GM19023 (cell line): Measurements from ENCODE around the gene IFNL1.
A peak's percentile ranks its signal among the peaks of the same experiment; 100 is the strongest.
"Not testable (repeated sequence)": the region's sequence is repeated elsewhere in the genome, so short reads cannot be mapped to it uniquely, and the experiment has no call there.

Experiments
- ATAC-seq: cut with Tn5 transposase; IDR thresholded peaks from one replicate; pipeline ENCODE4 v1.9.1; 2021; ENCODE audit warnings: mild to moderate bottlenecking, moderate library complexity; ENCODE audit not compliant: unreplicated experiment

The IFNL1 gene

DNA sequence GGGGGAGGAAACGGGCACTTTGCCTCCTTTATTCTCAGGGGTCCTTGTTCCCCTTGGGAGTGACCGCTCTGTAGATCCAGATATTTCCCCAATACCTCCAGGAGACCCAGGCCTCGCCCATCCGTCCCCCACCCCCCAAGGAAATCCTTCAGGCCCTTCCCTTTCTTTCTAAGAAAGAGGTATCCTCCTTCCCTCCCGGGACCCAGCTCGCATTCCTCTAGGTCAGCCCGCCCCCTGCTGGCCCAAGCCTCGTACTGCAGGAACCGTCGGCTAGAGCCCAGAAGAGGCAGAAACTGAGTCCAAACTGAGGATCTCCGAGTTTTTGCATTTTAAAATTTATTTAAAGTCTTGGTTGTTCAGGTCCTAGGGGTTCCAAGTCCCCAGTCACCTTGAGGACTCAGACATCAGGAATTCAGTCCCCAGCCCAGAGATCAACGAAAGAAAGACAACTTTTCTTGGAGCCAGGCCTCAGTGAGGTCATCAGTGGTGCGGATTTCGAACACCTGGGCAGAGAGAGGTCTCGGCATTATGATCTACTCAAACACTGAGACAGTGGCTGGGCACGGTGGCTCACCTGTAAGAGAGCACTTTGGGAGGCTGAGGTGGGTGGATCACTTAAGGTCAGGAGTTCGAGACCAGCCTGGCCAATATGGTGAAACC is 32.0 kb downstream of the IFNL1 start:
- no peak for ATAC-seq

DNA sequence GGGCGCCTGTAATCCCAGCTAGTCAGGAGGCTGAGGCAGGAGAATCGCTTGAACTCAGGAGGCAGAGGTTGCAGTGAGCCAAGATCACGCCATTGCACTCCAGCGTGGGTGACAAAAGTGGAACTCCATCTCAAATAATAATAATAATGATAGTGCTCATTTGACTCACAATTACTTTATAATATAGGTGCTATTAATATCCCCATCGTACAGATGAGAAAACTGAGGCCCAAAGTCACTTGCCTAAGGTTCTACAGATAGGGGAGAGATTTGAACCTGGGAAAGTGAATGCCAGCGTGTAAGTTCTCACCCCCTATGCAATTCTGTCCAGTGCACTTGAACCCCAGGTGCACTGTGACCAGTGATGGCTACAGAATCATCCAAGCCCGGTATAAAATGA is 33.7 kb downstream of the IFNL1 start:
- no peak for ATAC-seq

DNA sequence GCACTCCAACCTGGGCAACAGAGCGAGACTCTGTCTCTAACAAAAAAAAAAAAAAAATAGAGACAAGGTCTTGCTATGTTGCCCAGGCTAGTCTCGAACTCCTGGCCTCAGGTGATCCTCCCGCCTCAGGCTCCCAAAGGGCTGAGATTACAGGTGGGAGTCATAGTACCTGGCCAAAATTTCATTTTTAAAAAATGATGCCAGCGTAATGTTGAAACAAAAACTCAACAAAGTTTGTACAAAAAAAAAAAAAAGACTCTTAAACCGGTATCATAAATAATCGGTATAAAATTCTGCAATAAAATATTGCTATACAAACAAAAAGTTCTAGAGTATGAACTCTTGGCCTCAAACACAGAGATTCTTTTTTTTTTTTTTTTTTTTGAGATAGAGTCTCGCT is 36.1 kb downstream of the IFNL1 start:
- no peak for ATAC-seq

GRCh38 chr19:39332738-39333137 is 36.5 kb downstream of the IFNL1 start:
- ATAC-seq = not testable (repeated sequence)

GRCh38 chr19:39333507-39333906 is 37.3 kb downstream of the IFNL1 start:
- no peak for ATAC-seq

- no peak for ATAC-seq
Measured at GRCh38 chr19:39334444-39334976, 38.3 kb downstream of the IFNL1 start.

- no peak for ATAC-seq
Measured at GRCh38 chr19:39335168-39335548, 39.0 kb downstream of the IFNL1 start.

GRCh38 chr19:39336483-39336882 is 40.3 kb downstream of the IFNL1 start:
- no peak for ATAC-seq

DNA sequence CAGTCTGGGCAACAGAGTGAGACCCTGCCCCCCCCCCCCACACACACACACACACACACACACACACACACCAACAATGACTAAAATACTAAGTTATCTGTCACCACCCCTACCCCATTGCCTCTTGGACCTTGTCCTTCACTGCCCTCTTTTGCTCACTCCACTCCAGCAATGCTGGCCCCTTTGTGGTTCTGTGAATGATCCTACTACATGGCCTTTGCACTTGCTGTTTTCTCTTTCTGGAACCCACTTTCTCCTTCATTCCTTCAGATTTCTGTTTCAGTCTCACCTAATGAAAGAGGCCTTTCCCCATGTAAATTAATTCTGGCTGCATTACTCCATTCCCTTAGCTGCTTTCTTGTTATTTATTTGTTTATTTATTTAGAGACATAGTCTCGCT is 43.5 kb downstream of the IFNL1 start:
- ATAC-seq = no peak

DNA sequence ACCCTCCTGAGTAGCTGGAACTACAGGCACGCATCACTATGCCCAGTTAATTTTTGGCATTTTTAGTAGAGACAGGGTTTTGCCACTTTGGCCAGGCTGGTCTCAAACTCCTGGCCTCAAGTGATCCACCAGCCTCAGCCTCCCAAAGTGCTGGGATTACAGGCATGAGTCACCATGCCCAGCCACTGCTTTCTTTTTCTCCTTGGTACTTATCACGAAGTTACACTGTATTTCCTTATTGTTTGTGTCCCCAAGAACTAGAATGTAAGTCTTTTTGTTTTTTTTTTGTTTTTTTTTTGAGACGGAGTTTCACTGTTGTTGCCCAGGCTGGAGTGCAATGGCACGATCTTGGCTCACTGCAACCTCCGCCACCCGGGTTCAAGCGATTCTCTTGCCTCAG is 43.9 kb downstream of the IFNL1 start:
- ATAC-seq = not testable (repeated sequence)

GRCh38 chr19:39341129-39341718 is 45.0 kb downstream of the IFNL1 start:
- no peak for ATAC-seq

DNA sequence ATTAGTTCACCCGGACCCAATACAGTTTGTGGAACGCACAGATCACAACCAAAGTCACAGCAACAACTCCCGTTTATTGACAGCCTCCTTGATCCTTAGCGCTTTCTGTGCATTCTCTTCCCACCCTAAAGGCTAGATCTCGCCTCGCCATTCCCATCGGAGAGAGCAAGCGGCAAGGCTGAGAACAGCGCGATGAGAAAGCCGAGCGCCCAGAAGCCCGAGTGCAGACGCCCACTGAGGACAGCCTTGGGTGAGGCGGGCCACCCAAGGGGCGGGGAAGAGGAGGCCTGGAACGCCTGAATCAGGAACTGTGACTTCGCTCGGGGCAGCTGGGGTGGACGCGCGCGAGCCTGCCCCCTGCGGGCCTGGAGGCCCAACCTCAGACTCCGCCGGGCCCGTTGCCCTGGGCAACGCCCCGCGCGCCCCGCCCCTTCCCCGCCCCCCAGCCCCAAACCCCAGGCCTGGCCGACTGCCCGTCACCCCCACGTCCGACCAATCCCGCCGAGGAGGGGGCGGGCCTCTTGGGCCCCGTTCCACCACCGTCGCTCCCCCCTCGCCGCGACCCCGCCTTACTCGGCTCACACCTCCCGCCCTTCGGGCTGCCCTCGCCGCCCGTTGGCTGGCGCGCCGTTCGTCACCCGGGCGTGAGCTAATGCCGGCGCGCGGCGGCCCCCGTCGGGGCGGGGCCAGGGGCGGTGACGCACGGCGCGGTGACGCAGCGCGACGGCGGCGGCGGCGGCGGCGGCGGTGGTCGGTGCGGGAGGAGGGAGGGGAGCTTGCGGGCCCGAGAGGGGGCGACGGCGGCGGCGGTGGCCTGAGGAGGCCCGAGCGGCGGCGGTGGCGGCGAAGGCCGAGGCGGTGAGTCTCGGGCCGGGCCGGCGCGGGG is 45.8 kb downstream of the IFNL1 start, which contains the start of gene SAMD4B:
Gene SAMD4B (plus strand): TSS at position 703 of the 886 bp plus-strand sequence. CDS start 14,473 bp downstream, outside the sequence.
- peak; percentile 90 for ATAC-seq

DNA sequence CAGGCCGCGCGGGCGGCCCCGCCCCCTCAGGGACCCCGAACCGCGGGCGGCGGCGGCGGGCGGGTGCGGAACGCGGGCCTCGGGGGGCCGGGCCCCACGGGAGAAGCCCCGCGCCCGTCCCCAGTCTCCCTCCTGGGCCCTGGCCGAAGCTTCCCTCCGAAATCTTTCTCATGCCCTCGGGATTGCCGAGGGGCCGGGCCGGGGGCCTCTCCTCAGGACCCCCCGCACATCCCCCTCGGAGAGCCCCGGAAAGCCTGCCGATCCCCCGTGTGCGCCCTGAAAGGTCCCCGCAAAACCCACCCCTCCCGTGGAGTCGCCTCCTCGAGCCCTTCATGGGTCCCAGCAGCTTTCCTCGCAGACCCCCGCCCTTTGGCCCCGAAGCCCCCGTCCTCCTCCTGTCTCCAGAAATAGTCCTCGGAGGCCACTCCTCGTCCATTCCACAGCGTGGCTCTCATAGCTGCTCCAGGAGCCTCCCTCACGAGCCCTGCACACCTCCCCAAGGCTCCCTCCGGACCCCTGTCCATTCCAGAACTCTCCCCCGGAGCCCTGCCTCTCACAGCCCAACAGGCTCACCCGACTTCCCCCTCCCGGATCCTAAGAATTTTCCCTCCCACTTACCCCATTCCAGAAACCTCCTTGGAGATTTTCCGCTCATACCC is 46.6 kb downstream of the IFNL1 start:
- peak; percentile 4 for ATAC-seq

- no peak for ATAC-seq
Measured at GRCh38 chr19:39345956-39346355, 49.7 kb downstream of the IFNL1 start.

GRCh38 chr19:39347332-39348164 is 51.3 kb downstream of the IFNL1 start:
- no peak for ATAC-seq
